GM12878 (cell line): ENCODE results near the gene PIK3R5. TPM values are rescaled to one million over a fixed set of nuclear protein-coding genes. Genes with fewer than 3 reads are reported as not detected.

ENCODE experiments used
- ASH2L ChIP-seq: fragments of 300-600, 200-600 bp; sonication (generic); IDR thresholded peaks from 2 replicates; pipeline ENCODE4 v1.6.1; 2017; ENCODE audit warnings: low read depth, mild to moderate bottlenecking, borderline replicate concordance
- CBX3 ChIP-seq: fragments of 200-600 bp; sonication (generic); IDR thresholded peaks from 2 replicates; pipeline ENCODE4 v1.6.1; 2016; ENCODE audit warnings: low read depth, borderline replicate concordance
- CEBPB ChIP-seq, 2 experiments: fragments of 150-350 bp in 1 of 2; IDR thresholded peaks; 2 replicates each; pipeline ENCODE4 v1.6.1; 2012 to 2014; ENCODE audit warnings: low read depth in 2 of 2, low read length in 2 of 2, borderline replicate concordance in 1 of 2, inconsistent platforms in 1 of 2
- EGR1 ChIP-seq, 2 experiments: IDR thresholded peaks; 1 replicate in 1 of 2; 2 replicates in 1 of 2; pipeline ENCODE4 v1.6.1; 2011 to 2012; ENCODE audit warnings: low read depth in 2 of 2, low read length in 2 of 2, borderline replicate concordance in 1 of 2, mild to moderate bottlenecking in 1 of 2, moderate library complexity in 1 of 2
- EP300 ChIP-seq, 2 experiments: fragments of 150-350 bp in 1 of 2; IDR thresholded peaks; 2 replicates each; pipeline ENCODE4 v1.6.1; 2011 to 2012; ENCODE audit warnings: low read depth in 2 of 2, low read length in 2 of 2, borderline replicate concordance in 1 of 2, improper control_type of control experiment in 1 of 2, inconsistent platforms in 1 of 2; ENCODE audit not compliant: control insufficient read depth in 1 of 2
- IKZF1 ChIP-seq: fragments of 450-650 bp; conservative IDR thresholded peaks from 2 replicates; pipeline ENCODE4 v1.6.1; 2017; ENCODE audit warnings: antibody characterized with exemption, mild to moderate bottlenecking
- KAT2A ChIP-seq: conservative IDR thresholded peaks from 2 replicates; pipeline ENCODE4 v1.6.1; 2011; ENCODE audit warnings: low read depth, low read length; ENCODE audit not compliant: control insufficient read depth
- MAX ChIP-seq: IDR thresholded peaks from 2 replicates; pipeline ENCODE4 v1.6.1; 2012; ENCODE audit warnings: low read depth, low read length, improper control_type of control experiment
- MXI1 ChIP-seq: fragments of 150-350 bp; IDR thresholded peaks from 2 replicates; pipeline ENCODE4 v1.6.1; 2011; ENCODE audit warnings: low read depth, mild to moderate bottlenecking, inconsistent platforms, low read length, improper control_type of control experiment
- NBN ChIP-seq: fragments of 450-650 bp; IDR thresholded peaks from 2 replicates; pipeline ENCODE4 v1.6.1; 2016
- NFIC ChIP-seq: IDR thresholded peaks from 2 replicates; pipeline ENCODE4 v1.6.1; 2012; ENCODE audit warnings: low read depth, mild to moderate bottlenecking, inconsistent platforms, low read length, moderate library complexity
- NKRF ChIP-seq: fragments of 450-650 bp; conservative IDR thresholded peaks from 2 replicates; pipeline ENCODE4 v1.6.1; 2017; ENCODE audit warnings: mild to moderate bottlenecking, moderate library complexity
- POLR2AphosphoS5 ChIP-seq: IDR thresholded peaks from 2 replicates; pipeline ENCODE4 v1.6.1; 2011; ENCODE audit warnings: mild to moderate bottlenecking, low read length, inconsistent platforms
- POU2F2 ChIP-seq: IDR thresholded peaks from 3 replicates; pipeline ENCODE4 v1.6.1; 2011; ENCODE audit warnings: low read depth, mild to moderate bottlenecking, low read length, borderline replicate concordance
- RAD21 ChIP-seq: IDR thresholded peaks from 2 replicates; pipeline ENCODE4 v1.6.1; 2011; ENCODE audit warnings: mild to moderate bottlenecking, low read depth, low read length, moderate library complexity; ENCODE audit not compliant: insufficient read depth
- SIN3A ChIP-seq: IDR thresholded peaks from 2 replicates; pipeline ENCODE4 v1.6.1; 2012; ENCODE audit warnings: low read depth, low read length, improper control_type of control experiment
- SP1 ChIP-seq: IDR thresholded peaks from one replicate; pipeline ENCODE4 v1.6.1; 2011; ENCODE audit warnings: low read depth, low read length
- SREBF2 ChIP-seq: IDR thresholded peaks from 2 replicates; pipeline ENCODE4 v1.6.1; 2012; ENCODE audit warnings: mild to moderate bottlenecking, low read length
- SUPT20H ChIP-seq: IDR thresholded peaks from 2 replicates; pipeline ENCODE4 v1.6.1; 2011; ENCODE audit warnings: low read depth, mild to moderate bottlenecking, low read length, moderate library complexity, borderline replicate concordance; ENCODE audit not compliant: control insufficient read depth
- TAF1 ChIP-seq: IDR thresholded peaks from 2 replicates; pipeline ENCODE4 v1.6.1; 2011; ENCODE audit warnings: mild to moderate bottlenecking, low read depth, low read length, borderline replicate concordance
- TCF3 ChIP-seq: IDR thresholded peaks from 2 replicates; pipeline ENCODE4 v1.6.1; 2012; ENCODE audit warnings: low read depth, mild to moderate bottlenecking, low read length, borderline replicate concordance; ENCODE audit not compliant: insufficient read depth
- polyA plus RNA-seq, 11 experiments: library from polyadenylated mRNA; depleted of rRNA in 4 of 11; unstranded in 6 of 11; stranded (reverse) in 5 of 11; fragments of >200 nt; fragmentation: Nextera tagmentation in 4 of 11; fragmentation: Illumina TruSeq in 1 of 11; extraction: Ambion mirVana in 4 of 11; extraction: Trizol in 1 of 11; gene quantifications; 1 replicate in 1 of 11; 2 replicates in 10 of 11; pipeline versions ENCODE4 v1.2.1 to v1.2.3, GENCODE V29; 2011 to 2016; ENCODE audit warnings: inconsistent platforms in 2 of 11, missing spikeins in 2 of 11, low read depth in 1 of 11
- total RNA-seq, 4 experiments: library from RNA; depleted of rRNA in 3 of 4; stranded (reverse); fragments of >200 nt in 3 of 4; fragmentation: Illumina TruSeq in 1 of 4; extraction: Trizol in 1 of 4; gene quantifications; 2 replicates each; pipeline versions ENCODE4 v1.2.1 to v1.2.3, GENCODE V29; 2013 to 2021
- TF ChIP-seq, protein P1 (sequence below): fragments of 450-650 bp; IDR thresholded peaks from 2 replicates; pipeline ENCODE4 v1.6.1; 2017; ENCODE audit warnings: low read depth, mild to moderate bottlenecking, moderate library complexity
- TF ChIP-seq, protein P2 (sequence below): IDR thresholded peaks from 2 replicates; pipeline ENCODE4 v1.6.1; 2012; ENCODE audit warnings: low read length, inconsistent platforms
- TF ChIP-seq, protein P3 (sequence below): fragments of 450-650 bp; IDR thresholded peaks from 2 replicates; pipeline ENCODE4 v1.6.1; 2016; ENCODE audit warnings: mild to moderate bottlenecking

The PIK3R5 gene
- total and polyA plus RNA-seq, 10 of the 15 experiments (the other 5 are each of a cell fraction or from before 2014, with no cell fraction given) = 9.5 to 50.8 (median 35.5) TPM

DNA sequence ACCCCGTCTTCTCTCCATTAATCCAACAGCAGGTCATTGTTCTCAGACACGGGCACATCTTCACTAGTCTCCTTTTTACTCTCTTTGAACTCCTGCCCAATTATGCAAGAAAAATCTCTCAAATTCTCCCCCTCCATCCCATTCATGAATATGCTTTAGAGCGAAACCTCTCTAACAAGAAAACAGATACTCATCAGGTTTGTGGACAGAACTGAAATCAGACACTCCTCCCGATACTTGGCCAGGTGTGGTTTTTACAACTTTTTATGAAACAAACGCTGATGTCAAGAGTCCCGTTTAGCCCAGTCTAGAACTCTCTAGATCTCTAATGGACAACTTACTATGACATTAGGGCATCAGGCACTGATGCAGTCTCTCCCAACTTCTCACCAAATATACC, 40.9 kb downstream of the PIK3R5 start (continued):
- TF ChIP-seq RAD21 (no peak), TCF3 (0 out of 2 replicates have a peak, but pooled peaks have one; percentile 44), EP300 (IDR thresholded peaks at IDR 0.05; ENCODE audit: borderline replicate concordance in 1 of 2, control insufficient read depth in 1 of 2, low read depth in 2 of 2, low read length in 2 of 2) (peak; percentile 72 to 77; a peak in 3 of 4 replicates), NFIC (peak; percentile 82), SREBF2 (no peak), MAX (no peak), POU2F2 (peak; percentile 72; the same call in 2 of the 3 replicates), SIN3A (no peak), MXI1 (no peak), IKZF1 (no peak; the same call in none of the 2 replicates), NBN (0 out of 2 replicates have a peak, but pooled peaks have one; percentile 15), CEBPB (IDR thresholded peaks at IDR 0.05; ENCODE audit: borderline replicate concordance in 1 of 2, low read depth in 2 of 2, low read length in 2 of 2) (no peak), SUPT20H (no peak), KAT2A (no peak), TAF1 (no peak), POLR2AphosphoS5 (no peak; the same call in 1 of the 2 replicates), EGR1 (IDR thresholded peaks at IDR 0.05; ENCODE audit: borderline replicate concordance in 1 of 2, low read depth in 2 of 2, low read length in 2 of 2) (no peak), SP1 (no peak), CBX3 (no peak), NKRF (no peak), ASH2L (no peak)
- TF ChIP-seq, protein P1, sequence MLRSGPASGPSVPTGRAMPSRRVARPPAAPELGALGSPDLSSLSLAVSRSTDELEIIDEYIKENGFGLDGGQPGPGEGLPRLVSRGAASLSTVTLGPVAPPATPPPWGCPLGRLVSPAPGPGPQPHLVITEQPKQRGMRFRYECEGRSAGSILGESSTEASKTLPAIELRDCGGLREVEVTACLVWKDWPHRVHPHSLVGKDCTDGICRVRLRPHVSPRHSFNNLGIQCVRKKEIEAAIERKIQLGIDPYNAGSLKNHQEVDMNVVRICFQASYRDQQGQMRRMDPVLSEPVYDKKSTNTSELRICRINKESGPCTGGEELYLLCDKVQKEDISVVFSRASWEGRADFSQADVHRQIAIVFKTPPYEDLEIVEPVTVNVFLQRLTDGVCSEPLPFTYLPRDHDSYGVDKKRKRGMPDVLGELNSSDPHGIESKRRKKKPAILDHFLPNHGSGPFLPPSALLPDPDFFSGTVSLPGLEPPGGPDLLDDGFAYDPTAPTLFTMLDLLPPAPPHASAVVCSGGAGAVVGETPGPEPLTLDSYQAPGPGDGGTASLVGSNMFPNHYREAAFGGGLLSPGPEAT = peak; percentile 60; the same call in 1 of the 2 replicates
- TF ChIP-seq, protein P2, sequence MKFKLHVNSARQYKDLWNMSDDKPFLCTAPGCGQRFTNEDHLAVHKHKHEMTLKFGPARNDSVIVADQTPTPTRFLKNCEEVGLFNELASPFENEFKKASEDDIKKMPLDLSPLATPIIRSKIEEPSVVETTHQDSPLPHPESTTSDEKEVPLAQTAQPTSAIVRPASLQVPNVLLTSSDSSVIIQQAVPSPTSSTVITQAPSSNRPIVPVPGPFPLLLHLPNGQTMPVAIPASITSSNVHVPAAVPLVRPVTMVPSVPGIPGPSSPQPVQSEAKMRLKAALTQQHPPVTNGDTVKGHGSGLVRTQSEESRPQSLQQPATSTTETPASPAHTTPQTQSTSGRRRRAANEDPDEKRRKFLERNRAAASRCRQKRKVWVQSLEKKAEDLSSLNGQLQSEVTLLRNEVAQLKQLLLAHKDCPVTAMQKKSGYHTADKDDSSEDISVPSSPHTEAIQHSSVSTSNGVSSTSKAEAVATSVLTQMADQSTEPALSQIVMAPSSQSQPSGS = peak; percentile 59; the same call in 1 of the 2 replicates
- TF ChIP-seq, protein P3, sequence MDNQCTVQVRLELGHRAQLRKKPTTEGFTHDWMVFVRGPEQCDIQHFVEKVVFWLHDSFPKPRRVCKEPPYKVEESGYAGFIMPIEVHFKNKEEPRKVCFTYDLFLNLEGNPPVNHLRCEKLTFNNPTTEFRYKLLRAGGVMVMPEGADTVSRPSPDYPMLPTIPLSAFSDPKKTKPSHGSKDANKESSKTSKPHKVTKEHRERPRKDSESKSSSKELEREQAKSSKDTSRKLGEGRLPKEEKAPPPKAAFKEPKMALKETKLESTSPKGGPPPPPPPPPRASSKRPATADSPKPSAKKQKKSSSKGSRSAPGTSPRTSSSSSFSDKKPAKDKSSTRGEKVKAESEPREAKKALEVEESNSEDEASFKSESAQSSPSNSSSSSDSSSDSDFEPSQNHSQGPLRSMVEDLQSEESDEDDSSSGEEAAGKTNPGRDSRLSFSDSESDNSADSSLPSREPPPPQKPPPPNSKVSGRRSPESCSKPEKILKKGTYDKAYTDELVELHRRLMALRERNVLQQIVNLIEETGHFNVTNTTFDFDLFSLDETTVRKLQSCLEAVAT = no peak
